HEK293 (cell line): ENCODE results near the gene GNB3.

ENCODE experiments used
- YY2 ChIP-seq: fragments of 450-650 bp; formaldehyde crosslinking; IDR thresholded peaks from 2 replicates; pipeline ENCODE4 v1.5.1; 2016; ENCODE audit warnings: missing biosample characterization, missing genetic modification characterization
- ZBTB1 ChIP-seq: fragments of 450-650 bp; formaldehyde crosslinking; IDR thresholded peaks from 2 replicates; pipeline ENCODE4 v1.5.1; 2016; ENCODE audit warnings: missing biosample characterization, missing genetic modification characterization
- ZBTB8A ChIP-seq: fragments of 450-650 bp; formaldehyde crosslinking; IDR thresholded peaks from 2 replicates; pipeline ENCODE4 v1.5.1; 2016; ENCODE audit warnings: missing biosample characterization, missing genetic modification characterization
- ZNF10 ChIP-seq: fragments of 450-650 bp; formaldehyde crosslinking; IDR thresholded peaks from 2 replicates; pipeline ENCODE4 v1.5.1; 2017; ENCODE audit warnings: missing biosample characterization, missing genetic modification characterization
- ZNF274 ChIP-seq, 2 experiments: fragments of 200-500 bp in 1 of 2; fragments of 450-650 bp in 1 of 2; sonication (Bioruptor generic) in 1 of 2; formaldehyde crosslinking in 1 of 2; IDR thresholded peaks; 2 replicates each; pipeline versions ENCODE4 v1.5.1 to v1.6.1; 2014 to 2016; ENCODE audit warnings: borderline replicate concordance in 1 of 2, inconsistent platforms in 1 of 2, low read length in 1 of 2, missing biosample characterization in 1 of 2, missing genetic modification characterization in 1 of 2
- ZNF394 ChIP-seq: fragments of 450-650 bp; formaldehyde crosslinking; IDR thresholded peaks from 2 replicates; pipeline ENCODE4 v1.5.1; 2016; ENCODE audit warnings: missing biosample characterization, missing genetic modification characterization, mild to moderate bottlenecking, moderate library complexity, borderline replicate concordance
- TF ChIP-seq, protein P1 (sequence below): fragments of 450-650 bp; formaldehyde crosslinking; IDR thresholded peaks from 2 replicates; pipeline ENCODE4 v1.5.1; 2016; ENCODE audit warnings: missing biosample characterization, missing genetic modification characterization, borderline replicate concordance
- TF ChIP-seq, protein P2 (sequence below): fragments of 450-650 bp; formaldehyde crosslinking; IDR thresholded peaks from 2 replicates; pipeline ENCODE4 v1.5.1; 2016; ENCODE audit warnings: missing biosample characterization, missing genetic modification characterization

DNA sequence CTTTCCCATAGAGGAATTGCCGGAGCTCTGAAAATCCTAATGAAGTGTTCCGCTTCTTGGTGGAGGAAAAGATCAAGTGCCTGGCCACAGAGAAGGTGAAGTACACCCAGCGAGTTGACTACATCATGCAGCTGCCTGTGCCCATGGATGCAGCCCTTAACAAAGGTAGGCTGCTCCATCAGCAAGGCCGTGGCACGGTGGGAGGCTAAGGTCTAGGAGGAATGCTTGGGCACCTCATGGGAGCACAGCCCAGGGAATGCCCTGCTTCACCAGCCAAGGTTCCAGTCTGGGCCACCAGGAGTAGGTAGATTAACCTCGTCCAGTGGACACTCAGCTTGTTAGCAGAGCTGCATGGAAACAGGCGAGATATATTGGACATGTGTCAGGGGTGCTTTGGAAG, 20.2 kb downstream of the GNB3 start:
- no peak for TF ChIP-seq YY2 (tag by site-specific recombination)
- TF ChIP-seq, protein P1, sequence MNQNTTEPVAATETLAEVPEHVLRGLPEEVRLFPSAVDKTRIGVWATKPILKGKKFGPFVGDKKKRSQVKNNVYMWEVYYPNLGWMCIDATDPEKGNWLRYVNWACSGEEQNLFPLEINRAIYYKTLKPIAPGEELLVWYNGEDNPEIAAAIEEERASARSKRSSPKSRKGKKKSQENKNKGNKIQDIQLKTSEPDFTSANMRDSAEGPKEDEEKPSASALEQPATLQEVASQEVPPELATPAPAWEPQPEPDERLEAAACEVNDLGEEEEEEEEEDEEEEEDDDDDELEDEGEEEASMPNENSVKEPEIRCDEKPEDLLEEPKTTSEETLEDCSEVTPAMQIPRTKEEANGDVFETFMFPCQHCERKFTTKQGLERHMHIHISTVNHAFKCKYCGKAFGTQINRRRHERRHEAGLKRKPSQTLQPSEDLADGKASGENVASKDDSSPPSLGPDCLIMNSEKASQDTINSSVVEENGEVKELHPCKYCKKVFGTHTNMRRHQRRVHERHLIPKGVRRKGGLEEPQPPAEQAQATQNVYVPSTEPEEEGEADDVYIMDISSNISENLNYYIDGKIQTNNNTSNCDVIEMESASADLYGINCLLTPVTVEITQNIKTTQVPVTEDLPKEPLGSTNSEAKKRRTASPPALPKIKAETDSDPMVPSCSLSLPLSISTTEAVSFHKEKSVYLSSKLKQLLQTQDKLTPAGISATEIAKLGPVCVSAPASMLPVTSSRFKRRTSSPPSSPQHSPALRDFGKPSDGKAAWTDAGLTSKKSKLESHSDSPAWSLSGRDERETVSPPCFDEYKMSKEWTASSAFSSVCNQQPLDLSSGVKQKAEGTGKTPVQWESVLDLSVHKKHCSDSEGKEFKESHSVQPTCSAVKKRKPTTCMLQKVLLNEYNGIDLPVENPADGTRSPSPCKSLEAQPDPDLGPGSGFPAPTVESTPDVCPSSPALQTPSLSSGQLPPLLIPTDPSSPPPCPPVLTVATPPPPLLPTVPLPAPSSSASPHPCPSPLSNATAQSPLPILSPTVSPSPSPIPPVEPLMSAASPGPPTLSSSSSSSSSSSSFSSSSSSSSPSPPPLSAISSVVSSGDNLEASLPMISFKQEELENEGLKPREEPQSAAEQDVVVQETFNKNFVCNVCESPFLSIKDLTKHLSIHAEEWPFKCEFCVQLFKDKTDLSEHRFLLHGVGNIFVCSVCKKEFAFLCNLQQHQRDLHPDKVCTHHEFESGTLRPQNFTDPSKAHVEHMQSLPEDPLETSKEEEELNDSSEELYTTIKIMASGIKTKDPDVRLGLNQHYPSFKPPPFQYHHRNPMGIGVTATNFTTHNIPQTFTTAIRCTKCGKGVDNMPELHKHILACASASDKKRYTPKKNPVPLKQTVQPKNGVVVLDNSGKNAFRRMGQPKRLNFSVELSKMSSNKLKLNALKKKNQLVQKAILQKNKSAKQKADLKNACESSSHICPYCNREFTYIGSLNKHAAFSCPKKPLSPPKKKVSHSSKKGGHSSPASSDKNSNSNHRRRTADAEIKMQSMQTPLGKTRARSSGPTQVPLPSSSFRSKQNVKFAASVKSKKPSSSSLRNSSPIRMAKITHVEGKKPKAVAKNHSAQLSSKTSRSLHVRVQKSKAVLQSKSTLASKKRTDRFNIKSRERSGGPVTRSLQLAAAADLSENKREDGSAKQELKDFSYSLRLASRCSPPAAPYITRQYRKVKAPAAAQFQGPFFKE: no peak
- no peak for TF ChIP-seq ZBTB8A
- TF ChIP-seq ZNF274 (IDR thresholded peaks at IDR 0.05; ENCODE audit: low read length): no peak
- no peak for TF ChIP-seq ZNF274 (tag by site-specific recombination; IDR thresholded peaks at IDR 0.05; ENCODE audit: borderline replicate concordance)
- TF ChIP-seq, protein P2, sequence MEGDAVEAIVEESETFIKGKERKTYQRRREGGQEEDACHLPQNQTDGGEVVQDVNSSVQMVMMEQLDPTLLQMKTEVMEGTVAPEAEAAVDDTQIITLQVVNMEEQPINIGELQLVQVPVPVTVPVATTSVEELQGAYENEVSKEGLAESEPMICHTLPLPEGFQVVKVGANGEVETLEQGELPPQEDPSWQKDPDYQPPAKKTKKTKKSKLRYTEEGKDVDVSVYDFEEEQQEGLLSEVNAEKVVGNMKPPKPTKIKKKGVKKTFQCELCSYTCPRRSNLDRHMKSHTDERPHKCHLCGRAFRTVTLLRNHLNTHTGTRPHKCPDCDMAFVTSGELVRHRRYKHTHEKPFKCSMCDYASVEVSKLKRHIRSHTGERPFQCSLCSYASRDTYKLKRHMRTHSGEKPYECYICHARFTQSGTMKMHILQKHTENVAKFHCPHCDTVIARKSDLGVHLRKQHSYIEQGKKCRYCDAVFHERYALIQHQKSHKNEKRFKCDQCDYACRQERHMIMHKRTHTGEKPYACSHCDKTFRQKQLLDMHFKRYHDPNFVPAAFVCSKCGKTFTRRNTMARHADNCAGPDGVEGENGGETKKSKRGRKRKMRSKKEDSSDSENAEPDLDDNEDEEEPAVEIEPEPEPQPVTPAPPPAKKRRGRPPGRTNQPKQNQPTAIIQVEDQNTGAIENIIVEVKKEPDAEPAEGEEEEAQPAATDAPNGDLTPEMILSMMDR (tag by site-specific recombination): no peak
- no peak for TF ChIP-seq ZBTB1 (tag by site-specific recombination)
- no peak for TF ChIP-seq ZNF394 (tag by site-specific recombination)
- no peak for TF ChIP-seq ZNF10 (tag by site-specific recombination)
